Glomerular visceral epithelial cell (primary cell): ENCODE measurements around the gene NAV1.
"Not testable (repeated sequence)": the region's sequence is repeated elsewhere in the genome, so short reads cannot be mapped to it uniquely, and the experiment has no call there.

Source experiments
- DNase-seq: peaks from one replicate; pipeline ENCODE4 v3.0.0-alpha.2; 2016; ENCODE audit errors: extremely low spot score

The NAV1 gene, protein sequence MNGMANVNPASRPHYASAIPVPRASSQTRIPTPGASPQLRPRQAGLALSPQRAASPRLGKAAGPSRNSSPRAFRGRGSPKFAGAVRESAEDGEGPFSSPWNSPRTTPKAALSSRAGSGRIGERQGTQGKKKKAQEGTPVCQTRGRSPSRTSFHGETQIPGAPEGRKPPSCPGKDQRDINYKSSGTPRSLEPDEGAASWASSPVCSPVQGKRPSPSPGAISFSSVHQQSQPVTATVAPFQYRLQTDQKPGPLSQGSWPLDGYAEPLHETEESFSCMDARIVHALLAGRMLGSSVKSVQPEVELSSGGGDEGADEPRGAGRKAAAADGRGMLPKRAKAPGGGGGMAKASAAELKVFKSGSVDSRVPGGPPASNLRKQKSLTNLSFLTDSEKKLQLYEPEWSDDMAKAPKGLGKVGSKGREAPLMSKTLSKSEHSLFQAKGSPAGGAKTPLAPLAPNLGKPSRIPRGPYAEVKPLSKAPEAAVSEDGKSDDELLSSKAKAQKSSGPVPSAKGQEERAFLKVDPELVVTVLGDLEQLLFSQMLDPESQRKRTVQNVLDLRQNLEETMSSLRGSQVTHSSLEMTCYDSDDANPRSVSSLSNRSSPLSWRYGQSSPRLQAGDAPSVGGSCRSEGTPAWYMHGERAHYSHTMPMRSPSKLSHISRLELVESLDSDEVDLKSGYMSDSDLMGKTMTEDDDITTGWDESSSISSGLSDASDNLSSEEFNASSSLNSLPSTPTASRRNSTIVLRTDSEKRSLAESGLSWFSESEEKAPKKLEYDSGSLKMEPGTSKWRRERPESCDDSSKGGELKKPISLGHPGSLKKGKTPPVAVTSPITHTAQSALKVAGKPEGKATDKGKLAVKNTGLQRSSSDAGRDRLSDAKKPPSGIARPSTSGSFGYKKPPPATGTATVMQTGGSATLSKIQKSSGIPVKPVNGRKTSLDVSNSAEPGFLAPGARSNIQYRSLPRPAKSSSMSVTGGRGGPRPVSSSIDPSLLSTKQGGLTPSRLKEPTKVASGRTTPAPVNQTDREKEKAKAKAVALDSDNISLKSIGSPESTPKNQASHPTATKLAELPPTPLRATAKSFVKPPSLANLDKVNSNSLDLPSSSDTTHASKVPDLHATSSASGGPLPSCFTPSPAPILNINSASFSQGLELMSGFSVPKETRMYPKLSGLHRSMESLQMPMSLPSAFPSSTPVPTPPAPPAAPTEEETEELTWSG (N-terminal part only)

DNA sequence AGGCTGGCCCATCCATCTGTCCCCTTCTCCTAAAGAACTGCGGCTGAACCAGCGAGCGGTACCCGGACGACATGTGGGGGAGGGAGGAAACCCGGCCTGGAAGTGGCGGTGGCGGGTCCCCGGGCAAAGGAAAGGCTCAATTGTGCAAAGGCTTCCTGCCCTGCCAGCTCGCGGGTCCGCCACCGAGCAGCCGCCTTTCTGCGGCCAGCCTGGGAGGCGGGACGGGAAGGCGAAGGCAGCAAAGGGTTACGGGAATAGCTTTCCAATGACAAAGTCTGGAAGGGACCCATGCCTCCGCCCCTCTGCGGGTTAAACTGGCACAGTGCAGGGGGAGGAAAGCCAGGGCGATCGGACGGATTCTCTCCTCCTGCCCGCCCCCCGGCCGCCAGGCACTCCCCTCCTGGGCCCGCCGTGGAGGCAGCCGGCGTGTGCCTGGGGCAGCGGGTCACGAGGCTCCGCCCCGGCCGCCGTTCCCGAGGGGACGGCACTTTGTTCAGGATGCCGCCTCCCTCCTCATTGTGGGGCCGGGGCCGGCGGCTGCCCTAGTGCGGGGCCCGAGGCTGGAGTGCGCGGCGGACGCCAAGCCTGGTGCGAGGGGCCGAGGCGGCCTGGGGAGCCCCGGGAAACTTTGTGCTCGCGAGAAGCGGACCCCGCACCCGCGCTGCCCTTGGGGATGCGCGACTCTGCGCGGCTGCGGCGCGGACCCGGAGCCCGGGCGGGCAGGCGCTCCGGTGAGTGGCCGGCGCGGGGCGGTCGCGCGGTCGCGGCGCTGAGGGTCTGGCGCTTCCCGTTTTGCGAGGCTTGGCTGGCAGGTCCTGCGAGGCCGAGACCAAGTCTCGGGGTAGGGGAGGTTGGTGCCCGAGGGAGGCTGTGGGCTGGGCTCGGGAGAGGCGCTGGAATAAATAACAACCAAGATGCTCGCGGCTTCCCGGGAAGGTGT is at the start of gene NAV1:
Gene NAV1 (plus strand): TSS at position 516 of the 940 bp plus-strand sequence. CDS start 83,758 bp downstream, outside the sequence.
- DNase-seq: peak; percentile 93

DNA sequence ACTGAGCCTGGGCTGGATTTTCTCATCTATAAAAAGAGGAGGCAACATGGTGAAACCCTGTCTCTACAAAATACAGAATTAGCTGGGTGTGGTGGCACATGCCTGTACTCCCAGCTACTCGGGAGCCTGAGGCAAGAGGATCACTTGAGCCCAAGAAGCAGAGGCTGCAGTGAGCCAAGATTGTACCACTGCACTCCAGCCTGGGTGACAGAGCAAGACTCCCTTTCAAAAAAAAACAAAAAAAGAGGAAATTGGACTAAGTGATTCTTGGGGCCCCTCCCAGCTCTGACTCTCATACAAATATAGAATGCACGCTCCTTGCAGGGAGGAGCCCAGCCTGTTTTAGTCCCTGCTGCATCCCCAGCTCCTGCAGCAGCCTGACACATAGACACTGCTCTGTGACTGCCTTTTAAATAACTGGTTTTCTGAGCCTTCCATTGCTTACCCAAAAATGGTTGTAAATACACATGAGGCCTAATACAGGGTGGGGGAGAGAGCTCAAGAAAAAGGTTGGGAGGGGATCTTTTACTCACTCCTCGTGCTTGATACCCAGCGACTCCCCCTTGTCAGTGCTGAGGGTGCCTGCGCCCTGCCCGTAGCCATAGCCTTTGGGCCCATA is 49.2 kb upstream of the NAV1 start:
- DNase-seq: no peak

DNA sequence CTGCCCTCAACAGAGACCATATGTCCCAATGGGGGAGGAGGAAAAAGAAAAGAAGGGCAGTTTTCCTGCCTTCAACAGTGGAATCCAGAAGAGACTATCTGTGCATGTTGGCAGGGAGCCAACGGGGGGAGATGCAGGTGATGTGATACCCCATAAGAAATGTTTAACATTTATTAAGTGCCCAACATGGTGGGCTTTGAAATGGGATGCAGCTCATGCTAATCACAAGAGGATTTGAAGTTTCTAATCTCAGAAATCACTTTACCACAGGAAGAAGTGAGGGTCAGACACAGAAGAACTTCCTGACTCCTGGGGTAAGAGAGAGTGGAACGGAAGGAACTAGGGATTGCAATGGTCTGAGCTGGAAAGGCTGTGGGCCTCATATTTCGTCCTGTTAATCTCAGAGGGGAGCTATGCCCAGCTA is 48.2 kb upstream of the NAV1 start:
- DNase-seq: no peak

DNA sequence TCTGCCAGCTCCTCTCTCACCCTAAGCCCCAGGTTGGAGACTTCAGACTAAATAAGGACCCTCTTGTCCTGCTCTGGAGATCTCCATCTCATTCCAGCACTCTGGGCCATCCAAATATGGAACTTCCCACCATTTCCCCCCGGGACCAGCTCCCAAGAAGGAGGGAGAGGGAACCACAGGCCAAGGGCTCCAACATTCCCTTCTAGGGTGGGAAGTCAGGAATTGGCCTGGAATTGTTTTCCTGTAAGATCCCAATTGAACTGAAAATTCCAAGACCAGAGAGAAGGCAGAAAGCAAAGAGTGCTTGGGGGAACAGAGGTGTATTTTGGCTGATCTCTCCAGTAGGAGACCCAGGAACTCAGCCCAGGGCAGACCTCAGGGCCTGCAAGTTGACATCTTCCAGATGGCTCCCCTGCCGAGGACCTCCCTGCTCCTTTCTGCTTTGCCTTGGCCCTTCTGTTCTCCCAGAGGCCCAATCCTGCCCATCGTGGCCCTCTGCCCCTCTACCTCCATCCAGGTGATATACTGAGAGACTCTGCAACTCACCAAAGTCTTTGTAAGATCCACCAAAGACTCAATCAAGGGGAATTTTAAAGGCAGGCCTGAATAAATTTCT is 46.9 kb upstream of the NAV1 start:
- DNase-seq: no peak

DNA sequence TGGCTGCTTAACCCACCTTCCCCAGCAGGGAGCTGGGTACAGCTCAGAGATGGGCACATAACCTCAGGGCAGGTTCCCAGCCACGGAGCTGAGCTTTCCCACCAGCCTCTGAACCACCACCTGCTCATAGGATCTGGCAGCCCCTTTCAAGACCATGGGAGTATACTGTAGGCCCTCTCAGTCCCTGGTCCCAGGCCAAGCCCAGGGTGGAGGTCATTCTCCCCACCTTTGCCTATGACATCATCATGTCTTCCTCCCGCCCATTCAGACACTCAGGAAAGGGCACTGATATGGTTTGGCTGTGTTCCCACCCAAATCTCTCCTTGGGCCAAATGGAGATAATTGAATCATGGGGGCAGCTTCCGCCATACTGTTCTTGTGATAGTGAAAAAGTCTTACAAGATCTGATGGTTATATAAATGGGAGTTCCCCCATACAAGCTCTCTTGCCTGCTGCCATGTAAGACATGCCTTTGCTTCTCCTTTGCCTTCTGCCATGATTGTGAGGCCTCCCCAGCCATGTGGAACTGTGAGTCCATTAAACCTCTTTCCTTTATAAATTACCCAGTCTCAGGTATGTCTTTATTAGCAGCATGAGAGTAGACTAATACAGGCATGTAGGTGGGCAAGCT is 45.8 kb upstream of the NAV1 start:
- not testable (repeated sequence) for DNase-seq

DNA sequence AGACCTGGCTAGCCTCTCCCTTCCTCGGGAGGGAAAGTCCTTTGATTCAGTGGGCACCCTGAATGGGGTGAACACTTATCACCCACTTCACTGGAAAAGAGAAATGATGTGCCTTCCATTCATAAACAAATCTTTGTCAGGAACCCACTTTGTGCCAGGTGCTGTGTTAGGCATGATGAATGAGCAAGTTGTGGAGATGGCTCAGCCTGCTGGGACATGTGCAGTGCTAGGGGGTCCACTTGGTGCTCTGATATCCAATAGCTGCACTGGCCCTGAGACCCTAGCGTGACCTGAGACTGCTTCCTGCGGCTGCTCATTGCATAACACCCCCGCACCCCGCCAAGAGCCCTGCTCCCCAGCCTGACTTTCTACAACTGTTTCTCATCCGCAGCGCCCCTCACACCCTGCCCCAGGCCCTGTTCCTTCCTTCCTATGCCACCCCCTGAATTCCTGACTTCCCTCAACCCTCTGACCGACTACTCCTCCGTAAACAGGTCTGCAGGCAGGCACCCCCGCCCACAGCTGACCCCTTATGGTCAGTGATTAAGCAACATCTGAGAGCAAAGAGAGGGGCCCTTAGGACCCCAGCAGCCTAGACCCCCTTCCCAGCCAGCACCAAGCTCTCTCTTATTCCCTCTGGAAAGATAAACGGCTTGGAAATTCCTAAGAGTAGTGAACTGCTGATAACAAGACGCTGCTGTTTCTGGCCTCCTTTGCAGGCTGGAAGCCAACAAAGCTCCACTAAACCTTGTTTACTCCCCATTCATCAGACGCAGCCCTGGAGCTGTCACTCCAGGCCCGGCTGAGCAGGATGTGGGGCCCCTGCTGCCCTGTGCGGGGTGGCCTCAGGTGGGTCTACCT is 44.9 kb upstream of the NAV1 start:
- no peak for DNase-seq

DNA sequence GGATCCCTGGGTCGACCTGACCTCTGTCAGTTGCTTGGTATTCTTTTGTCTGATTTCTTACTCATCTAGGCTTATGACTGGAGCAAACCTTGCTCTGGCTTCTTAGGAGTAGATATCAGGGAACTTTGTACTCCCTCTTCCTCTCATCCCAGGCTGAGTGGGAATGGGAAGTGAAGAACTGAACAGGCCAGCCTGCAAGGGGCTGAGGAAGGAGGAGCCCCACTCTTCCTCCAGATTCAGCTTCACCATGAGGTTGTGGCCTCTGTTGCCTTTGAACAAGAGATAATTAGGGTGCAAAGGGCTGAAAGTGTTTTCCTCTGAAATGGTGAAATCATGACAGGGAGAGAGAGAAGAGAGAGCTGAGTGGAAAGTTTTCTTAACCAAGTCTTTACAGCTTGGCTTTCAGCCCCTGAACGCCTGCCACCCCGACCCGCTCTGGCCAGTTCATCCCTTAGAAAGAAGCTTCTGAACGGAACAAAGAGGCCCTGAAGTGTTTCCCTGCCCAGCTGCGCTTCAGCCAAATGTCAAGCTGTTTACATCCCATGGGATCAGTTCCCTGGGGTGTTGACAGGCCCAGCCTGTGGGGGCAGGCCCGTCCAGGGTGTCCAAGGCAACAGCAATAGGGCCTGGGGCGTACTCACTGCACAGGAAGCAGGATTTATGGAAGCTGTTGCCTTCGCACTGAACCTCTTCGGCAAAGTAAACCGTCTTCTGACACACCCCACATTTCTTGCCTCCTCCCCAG is 43.2 kb upstream of the NAV1 start:
- no peak for DNase-seq

DNA sequence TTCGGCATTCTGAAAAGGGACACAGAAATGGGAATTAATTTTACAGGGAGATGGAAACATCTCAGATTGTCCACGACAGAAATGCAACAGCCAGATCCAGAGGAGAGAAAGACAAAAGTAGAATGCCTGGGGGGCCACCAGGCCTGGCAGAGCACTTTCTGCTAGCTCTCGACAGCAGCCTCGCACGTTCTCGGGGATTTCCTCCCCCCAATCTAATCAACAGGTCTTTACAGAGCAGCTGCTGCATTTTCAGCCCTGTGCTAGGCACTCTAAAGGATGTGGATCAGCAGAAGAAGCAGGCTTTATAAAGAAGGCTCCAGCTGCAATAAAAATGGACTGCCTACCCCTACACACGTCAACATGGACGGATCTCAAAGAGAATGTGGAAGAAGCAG is 42.6 kb upstream of the NAV1 start:
- no peak for DNase-seq

DNA sequence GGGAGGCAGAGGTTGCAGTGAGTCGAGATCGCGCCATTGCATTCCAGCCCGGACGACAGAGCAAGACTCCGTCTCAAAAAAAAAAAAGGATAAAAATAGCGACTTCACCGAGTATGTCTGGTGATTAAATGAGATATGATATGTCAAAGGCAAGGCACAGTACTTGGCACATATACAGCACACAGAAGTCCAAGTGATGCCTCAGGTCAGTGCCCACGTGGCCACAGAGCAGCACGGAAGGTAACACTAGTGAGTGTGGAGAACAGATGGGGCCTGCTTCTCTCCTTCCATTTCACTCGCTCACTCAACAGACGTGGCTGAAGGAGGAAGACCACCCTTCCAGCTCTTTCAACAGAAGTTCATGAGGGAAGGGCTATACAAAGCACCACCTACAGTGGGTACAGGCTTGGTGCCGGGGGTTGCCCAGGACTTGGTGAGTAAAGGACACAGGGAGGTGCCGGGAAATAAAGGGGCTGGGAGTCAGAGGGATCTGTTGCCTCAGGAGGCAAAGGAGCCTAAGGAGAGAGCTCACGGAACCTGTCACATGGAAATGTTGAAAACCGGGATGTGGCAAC is 40.9 kb upstream of the NAV1 start:
- DNase-seq: no peak

DNA sequence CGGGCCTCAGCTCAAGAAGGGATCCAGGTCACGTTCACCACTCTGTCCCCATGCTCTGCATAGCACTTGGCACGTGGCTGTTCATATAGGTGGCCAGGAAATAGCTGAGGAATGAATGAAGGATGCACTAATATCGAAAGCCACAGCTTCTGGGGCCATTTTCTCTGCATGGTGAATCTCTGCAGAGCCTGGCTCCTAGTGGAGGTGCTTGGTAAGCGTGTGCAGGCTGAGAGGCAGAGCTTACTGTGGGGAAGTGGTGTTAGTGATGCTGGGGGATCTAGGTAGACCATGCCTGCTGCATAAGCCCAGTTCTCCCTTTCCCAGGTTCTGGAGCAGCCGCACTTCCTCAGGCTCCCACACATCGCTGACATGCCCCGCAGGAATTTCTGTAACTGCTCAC is 40.3 kb upstream of the NAV1 start:
- no peak for DNase-seq

DNA sequence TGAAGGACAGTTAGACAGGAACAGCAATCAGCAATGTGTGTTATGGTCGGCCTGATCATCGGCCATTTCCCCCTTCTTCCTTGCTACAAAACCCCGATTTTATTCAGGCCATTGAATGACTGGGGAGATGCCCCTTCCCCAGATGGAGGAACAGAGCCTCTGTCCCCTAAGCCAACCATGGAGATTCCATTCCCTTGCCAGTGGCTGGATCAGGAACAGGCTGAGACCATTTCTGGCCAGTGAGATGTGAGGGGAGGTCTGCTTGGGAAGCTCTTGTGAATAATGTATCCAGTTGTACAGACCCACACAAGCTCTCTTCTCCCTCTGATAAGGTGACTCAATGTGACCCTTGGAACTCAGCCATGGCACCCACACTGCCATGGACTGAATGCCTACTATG is 39.7 kb upstream of the NAV1 start:
- DNase-seq: no peak

DNA sequence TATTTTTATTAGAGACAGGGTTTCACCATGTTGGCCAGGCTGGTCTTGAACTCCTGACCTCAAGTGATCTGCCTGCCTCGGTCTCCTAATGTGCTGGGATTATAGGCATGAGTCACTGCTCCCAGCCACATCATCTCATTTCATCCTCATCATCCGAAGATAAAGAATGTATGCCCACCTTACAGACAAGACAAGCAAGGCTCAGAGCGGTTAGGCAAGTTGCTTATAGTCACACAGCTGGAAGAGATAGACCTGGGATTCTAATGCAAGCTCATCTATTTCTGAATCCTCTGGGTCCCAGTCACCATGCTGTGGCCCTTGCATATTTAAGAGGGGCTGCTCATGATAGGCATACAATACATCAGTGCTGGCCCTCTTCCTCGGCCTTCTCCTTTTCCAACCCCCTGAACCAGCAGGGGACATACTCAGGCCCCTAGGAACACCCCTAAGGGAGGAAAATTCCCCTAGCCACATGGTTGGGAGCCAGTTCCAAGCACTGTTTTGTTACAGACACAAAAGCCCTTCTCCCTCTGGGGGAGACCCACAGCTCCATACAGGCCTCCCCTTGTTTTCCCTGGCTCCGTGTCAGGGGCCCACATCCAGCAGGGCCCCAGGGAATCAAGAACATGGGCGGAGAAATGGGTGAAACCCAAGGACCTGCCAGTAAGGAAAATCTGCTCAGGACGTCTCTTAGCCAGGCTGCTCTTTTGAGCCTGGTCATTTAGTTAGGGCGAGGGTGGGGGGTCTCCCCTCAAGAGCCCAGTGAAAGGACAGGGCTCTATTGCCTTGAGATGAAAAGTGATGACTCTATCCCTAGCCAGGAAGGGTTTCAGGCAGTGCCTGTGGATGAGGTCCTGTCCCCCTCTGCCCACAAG is 38.9 kb upstream of the NAV1 start:
- no peak for DNase-seq

DNA sequence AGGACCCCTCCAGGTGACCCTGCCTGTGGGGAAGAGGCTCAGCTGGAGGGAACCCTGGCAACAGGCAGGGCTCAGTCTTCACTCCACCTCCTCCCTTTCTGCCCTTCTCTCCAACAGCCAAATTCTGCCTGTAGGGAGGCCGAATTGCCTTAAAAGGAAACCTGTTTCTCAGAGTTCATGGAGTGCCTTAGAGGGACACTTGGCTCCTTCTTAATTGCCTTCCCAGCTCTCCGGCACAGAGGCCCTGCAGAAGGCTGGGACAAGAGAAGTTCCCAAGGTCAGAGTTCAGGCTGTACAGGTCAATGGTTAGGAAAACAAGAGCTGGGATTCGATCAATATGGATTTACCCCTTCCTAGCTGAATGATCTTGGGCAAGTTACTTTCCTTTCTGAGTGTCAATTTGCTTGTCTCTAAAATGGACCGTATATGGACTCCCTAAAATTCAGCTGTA is 38.2 kb upstream of the NAV1 start:
- no peak for DNase-seq

DNA sequence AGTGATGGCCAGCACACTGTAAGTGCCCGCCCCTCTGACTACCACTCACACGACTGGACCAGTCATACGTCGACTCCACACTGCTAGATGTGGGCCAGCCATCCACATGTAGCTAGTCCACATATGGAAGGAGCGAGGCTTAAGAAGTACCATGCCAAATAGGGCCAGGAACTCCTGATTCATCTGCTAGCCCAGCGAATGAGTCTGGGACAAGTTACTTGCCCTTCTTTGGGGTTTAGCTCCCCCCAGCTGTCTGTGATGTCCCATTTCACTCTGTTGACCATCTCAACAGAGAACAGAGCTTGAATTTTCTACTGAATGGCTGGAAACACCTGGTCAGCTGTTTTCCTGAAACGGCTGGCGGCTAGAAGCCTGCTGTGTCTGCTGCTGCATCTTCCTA is 37.8 kb upstream of the NAV1 start:
- no peak for DNase-seq

DNA sequence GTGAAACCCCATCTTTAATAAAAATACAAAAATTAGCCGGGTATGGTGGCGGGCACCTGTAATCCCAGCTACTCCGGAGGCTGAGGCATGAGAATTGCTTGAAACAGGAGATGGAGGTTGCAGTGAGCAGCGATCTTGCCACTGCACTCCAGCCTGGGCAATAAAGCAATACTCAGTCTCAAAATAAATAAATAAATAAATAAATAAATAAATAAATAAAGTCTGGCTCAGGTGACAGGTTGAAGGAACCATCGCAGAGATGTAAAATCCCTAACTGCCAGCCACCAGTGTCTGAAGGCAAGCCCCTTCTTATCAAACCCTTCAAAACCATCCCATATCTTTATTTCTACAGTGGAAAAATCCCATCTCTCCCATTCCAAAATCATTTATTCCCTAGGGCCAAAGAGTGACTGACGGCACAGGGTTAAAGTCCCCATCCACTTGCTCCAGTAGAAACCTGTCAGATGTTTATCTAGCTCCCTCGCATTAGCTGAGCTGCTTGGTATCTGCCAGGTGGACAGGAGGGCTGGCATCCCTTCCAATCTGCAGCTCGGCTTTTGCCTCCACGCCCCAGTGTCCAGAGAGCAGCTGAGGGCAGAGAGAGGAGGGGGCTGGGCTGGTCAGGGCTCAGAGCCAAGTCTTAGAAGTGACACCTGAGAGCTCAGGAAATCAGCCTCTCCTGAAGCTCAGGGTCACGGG is 37.0 kb upstream of the NAV1 start:
- DNase-seq: no peak

DNA sequence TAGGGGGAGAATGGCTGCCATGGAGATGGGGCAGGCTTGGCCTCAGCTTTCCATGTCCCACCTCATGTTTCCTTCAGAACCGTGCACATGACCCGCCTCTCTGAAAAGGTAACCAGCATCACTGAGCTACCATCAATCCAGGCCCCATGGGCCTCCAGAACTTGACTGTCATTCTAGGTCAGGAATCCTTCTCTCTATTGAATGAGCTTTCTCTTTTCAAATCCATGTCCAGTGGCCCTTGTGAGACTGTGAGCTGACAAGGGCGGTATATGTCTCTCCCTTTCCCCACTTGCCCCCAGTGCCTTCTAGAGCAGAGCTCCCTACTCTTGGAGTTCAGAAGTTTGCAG is 36.4 kb upstream of the NAV1 start:
- DNase-seq: no peak
